HG03354 (cell line): ENCODE measurements around the gene DEPDC5.
A peak's percentile ranks its signal among the peaks of the same experiment; 100 is the strongest.
"Not testable (repeated sequence)": the region's sequence is repeated elsewhere in the genome, so short reads cannot be mapped to it uniquely, and the experiment has no call there.

Source experiments
- ATAC-seq: cut with Tn5 transposase; IDR thresholded peaks from one replicate; pipeline ENCODE4 v1.9.1; 2021; ENCODE audit warnings: mild to moderate bottlenecking; ENCODE audit not compliant: unreplicated experiment, poor library complexity, severe bottlenecking

Gene DEPDC5

DNA sequence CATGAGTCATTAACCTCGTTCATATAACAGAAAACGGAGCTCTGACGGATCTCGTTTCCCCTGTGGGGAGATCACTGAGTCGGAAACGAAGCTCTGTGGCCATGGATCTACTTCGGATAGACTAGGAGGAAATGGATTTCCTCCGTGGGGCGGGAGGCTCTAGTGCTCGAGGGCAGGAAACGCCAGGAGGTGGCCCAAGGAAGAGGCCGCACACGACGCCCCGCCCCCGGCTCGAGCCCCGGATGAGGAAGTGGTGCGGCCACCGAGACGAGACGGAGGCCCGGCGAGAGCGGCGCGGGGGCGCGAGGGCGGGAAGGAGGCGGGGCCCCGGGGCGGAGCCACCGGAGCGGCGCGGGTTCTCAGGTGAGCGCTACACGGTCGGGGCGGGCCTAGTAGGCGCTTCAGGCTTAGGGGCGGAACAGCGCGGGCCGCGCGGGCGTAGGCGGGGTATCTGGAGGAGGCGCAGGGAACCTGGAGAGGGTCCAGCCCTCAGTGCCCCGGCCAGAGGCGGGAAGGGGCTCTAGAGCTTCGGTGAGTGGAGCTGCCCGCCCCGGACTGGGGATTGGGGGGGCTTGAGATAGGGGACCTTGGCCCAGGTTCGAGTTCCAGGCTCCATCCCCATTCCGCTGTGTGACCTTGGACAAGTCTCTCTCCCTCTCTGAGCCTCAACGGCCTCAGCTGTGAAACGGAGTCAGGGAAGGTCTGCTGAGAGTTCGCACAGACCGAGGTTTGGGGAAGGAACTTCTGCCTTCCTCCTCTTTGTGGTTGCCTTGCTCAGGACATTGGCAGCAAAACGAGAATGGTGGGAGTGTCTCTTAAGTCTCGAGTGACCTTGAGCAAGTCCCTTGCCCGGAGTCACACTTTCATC lies at the start of gene DEPDC5:
DEPDC5 (plus strand) TSS at position 386 of the 868 bp plus-strand sequence. CDS start 903 bp downstream, outside the sequence.
- peak; percentile 70 for ATAC-seq

DNA sequence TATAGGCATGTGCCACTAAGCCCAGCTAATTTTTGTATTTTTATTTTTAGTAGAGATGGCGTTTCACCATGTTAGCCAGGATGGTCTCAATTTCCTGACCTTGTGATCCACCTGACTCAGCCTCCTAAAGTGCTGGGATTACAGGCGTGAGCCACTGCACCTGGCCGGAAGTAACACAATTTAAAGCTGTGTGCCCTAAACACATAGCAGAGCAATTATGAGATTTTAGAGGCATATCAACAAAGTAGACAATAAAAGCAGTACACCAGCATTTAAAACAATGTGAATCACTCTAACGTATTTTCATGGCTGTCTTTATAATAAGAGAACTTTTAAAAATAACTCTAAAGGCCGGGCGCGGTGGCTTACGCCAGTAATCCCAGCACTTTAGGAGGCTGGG lies 46.3 kb upstream of the DEPDC5 start:
- no peak for ATAC-seq

DNA sequence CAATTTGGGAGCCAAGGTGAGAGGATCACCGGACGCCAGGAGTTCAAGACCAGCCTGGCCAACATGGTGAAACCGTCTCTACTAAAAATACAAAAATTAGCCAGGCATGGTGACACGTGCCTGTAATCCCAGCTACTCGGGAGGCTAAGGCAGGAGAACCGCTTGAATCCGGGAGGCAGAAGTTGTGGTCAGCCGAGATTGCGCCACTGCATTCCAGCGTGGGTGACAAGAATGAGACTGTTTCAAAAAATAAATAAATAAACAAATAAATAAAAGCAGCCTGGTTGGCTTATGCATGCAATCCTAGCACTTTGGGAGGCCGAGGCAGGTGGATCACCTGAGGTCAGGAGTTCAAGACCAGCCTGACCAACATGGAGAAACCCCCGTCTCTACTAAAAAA lies 42.6 kb upstream of the DEPDC5 start:
- not testable (repeated sequence) for ATAC-seq

DNA sequence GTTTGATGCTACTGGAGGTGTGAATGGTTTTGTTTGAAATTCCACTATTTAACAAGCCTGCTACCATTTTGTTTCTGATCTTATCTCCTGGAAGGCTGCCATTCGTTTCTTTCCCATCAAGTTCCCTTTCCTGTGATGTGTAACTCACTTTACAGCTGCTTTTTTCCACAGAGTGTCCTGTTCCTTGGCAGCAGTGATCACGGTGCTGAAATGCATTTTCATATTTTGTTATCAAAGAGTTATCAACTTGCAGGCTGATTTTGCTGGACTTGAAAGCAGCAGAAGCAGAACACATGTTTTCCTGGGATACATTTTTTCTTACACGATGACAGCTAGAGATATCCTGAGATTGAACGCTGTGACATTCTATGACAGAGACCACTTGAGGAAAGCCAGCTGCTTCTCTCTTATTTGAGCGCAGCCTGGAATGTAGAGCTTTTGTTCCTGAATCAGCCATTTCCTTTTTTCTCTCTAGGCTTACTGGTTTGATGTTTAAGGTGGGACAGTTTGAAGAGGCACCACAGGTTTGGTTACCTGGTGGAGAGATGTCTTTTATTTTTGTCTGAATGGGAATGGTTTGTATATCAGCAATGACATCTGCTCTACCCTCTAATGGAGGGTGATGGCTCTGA lies 38.6 kb upstream of the DEPDC5 start:
- ATAC-seq, result no peak

DNA sequence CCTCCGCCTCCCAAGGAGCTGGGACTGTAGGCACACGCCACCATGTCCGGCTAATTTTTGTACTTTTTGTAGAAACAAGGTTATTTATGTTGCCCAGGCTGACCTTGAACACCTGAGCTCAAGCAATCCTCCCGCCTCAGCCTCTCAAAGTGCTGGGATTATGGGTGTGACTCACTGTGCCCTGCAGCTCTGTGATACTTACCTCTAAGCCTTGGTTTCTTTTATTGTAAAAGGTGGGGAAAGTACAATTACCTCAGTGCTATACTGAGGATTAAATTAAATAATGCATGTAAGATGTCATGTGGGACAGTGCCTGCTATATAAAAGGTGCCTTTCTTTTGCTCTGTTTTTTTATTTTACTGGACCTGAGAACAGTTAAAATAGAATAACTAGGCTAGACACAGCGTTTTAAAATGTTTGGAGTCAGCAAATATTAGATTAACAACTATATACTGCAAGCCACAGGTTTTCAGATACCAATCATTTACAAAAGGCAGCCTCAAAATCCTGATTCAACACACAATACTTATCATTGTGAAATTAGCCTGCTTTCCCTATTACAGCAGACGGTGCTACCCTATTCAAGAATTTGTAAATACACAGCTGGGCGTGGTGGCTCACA lies 33.9 kb upstream of the DEPDC5 start:
- ATAC-seq, result no peak

DNA sequence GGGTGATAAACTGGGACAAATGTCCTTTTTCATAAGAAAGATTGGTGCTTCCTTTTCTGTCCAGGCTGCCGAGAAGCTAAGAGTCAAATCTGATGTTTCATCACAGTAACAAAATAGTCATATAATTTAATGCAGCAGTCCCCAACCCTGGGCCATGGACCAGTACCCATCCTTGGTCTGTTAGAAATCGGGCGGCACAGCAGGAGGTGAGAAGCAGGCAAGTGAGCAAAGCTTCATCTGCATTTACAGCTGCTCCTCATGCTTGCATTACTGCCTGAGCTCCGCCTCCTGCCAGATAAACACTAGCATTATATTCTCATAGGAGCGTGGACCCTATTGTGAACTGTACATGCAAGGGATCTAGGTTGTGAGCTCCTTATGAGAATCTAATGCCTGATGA lies 30.1 kb upstream of the DEPDC5 start:
- no peak for ATAC-seq

DNA sequence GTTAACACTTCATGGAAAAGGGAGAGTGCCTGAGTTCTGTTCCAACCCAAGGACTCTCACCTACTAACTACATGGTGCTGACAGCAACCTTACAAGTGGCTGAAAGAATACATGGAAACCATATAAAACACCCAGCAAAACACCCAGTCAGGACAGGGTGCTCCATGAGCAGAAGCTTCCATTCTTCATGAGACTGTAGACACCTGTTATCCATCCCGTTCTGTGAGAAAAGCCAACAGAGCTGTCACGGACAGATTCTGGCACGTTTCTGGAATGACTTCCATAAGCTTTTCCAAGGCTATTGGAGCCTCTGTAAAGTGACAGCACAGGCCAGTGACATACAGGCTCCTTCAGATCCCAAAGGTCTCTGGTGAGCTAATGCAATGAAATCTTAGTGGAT lies 27.1 kb upstream of the DEPDC5 start:
- no peak for ATAC-seq

DNA sequence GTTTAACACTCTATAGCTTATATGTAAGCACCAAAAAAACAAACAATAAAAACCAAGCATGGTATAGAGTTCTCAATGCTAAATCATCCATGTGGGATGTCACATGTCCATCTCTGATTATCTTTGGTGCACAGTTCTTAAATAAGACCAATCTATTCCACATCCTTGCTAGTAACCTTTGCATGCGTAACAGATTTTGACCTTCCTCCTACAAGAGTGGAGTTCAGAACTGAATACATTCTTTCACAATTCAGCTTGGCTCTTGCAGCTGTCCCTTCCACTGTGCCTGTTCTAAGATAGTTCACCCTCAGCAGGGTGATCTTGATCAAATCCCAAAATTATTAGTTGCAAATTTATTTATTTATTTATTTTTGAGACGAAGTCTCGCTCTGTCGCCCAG lies 25.0 kb upstream of the DEPDC5 start:
- ATAC-seq, result no peak

DNA sequence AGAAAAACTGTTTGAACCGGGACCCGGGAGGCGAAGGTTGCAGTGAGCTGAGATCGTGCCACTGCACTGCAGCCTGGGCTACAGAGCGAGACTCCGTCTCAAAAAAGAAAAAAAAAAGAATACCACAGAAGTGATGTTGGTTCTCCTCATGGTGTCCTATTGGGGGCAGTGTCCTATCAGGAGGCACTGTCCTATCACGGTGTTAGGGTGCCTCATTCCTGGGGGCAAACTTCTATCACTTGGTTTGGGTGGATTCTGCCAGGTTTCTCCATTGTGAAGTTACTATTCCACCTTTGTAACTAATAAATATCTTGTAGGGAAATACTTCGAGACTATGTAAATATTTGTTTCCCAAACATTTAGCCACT lies 23.5 kb upstream of the DEPDC5 start:
- ATAC-seq, result no peak

DNA sequence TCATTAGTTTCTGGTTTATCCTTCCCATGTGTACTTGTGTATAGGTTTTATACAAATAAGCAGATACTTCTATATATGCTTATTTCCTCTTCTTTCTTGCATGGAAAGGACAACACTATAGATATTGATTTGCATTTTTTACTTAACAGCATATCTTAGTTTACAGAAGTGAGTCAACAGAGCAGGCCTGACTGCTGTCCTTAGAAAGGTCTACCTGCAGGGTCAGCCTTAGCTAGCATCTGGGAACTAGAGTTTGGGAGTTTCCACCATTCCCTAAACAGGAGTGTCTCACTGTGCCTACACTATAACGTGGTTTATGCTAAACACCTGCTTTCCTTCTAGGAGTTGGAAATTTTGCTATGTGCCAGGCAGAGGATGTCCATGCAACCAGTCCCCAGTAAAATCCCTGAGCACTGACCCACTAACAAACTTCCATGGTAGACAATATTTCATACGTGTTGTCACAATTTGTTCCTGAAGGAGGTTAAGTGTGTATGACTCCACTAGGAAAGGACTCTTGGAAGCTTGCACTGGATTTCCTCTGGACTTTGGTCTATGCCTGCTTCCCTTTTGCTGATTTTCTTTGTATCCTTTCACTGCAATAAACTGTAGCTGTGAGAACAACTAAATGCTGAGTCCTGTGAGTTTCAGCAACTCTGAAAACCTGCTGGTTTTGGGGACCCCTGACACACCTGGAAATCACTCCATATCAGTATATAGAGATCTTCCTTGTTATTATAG lies 21.6 kb upstream of the DEPDC5 start:
- ATAC-seq, result no peak

DNA sequence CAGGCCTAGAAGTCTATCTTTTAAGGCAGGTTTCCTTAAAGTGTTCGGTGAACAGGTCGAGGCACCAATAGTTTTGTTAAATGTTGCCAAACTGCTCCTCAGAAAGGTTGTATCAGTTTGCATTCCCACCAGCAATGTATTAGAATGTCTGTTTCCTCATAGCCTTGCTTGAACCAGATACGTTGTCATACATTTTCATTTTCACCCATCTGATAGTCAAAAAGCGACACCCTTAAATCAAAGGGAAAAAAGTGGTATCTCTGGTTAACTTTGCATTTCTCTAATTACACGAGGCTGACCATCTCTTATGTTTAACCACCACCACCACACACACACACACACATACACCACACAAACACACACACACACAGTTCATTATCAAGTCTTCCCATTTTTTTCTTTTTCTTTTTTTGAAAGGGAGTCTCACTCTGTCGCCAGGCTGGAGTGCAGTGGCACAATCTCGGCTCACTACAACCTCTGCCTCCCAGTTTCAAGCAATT lies 20.2 kb upstream of the DEPDC5 start:
- no peak for ATAC-seq

DNA sequence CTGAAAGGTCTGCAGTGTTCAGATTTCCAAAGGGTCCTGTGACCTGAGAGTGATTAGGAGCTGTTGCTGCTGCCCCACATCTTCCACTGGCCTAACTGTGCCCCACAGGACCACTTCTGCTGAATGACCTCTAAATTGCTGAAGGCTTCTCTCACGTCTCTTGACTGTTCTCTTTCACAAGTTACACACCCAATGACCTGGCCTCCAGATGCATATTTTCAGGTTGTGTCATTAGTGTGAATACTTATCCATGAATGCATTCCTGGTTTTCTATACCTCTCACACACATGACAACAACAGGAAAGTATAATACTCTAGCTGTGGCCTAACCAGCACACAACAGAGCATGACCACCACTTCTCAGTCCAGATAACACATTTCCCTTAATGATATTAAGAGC lies 19.3 kb upstream of the DEPDC5 start:
- no peak for ATAC-seq

DNA sequence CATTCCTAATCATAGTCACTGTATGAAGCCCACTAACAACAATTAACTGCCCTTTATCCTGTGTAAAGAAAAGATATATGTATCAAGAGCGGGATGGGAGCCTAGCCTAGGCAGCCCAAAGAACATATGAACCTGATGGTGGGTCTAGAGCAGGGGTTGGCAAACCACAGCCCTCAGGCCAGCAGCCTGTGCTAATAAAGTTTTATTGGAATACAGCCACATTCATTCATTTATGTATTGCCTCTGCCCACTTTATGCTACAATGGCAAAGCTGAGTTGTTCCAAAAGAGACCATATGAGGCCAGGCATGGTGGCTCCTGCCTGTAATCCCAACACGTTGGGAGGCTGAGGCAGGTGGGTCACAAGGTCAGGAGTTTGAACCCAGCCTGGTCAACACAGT lies 17.4 kb upstream of the DEPDC5 start:
- ATAC-seq, result no peak

DNA sequence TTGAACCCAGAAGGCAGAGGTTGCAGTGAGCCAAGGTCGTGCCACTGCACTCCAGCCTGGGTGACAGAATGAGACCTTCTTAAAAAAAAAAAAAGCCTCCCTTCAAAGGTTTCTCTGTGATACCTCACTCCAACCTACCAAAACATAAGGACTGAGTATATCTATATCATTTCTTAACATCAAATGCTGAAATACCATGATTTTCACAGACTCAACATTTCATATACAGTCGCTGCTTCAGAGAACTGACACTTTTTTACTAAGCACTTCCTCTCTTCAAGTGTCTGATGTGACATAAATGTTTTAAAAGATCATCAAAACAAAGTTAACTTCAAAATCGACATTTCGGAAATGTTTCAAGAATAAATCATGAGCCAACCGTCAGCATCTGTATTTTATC lies 15.9 kb upstream of the DEPDC5 start:
- no peak for ATAC-seq

DNA sequence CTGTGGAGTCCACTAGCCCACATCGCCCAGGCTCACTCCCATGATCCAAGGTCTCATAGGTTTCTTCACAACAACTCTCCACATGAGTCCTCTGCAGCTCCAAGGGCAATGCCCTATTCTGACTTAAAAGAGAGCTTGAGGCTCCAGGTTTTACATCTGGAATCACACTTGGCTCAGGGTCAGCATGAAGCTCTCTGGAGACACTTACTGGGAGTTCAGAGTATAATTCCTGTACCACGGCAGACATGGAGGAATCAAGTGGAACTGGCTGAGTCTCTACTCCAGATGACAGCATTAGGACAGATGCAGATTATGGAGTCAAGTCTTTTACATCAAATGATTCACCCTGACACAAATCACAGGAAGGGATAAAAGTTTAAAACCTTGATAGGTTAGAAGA lies 15.3 kb upstream of the DEPDC5 start:
- ATAC-seq, result no peak

DNA sequence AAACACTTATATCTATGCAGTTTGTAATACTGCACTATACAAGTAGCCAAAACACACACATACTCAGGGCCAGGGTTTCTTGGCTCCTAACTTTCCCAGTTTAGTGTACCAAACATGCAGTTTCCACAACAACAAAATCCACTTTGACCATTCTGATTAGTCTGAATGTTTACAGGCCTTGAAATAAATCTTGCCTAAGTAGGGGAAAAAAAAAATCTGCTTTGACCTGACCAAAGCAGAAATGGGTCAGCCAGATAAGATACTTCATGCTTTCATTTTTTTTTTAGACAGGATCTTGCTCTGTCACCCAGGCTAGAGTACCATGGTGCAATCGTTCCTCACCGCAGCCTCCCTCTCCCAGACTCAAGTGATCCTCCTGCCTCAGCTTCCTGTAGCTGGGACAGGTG lies 14.0 kb upstream of the DEPDC5 start:
- ATAC-seq, result no peak

DNA sequence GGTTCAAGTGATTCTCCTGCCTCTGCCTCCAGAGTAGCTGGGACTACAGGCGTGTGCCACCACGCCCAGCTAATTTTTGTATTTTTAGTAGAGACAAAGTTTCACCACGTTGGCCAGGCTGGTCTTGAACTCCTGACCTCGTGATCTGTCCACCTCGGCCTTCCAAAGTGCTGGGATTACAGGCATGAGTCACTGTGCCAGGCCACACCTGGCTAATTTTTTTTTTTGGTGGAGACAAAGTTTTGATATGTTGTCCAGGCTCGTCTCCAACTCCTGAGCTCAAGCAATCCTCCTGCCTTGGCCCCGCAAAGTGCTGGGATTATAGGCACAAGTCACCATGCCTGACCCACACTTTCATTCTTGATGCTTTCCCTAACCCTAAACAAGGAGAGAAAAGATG lies 13.5 kb upstream of the DEPDC5 start:
- not testable (repeated sequence) for ATAC-seq

DNA sequence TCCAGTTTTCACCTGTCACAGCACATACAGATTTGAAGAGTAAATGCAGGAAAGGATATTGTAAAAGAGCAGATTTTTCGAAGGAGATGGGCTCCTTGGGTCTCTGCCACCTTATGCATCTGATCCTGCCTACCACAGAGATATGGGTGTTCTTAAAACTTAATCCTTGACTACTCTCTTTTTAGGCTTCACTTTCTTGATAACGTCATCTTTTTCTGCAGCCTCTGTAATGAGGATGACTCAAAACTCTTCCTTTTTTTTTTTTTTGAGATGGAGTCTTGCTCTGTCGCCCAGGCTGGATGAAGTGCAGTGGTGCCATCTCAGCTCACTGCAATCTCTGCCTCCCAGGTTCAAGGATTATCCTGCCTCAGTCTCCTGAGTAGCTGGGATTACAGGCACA lies 11.7 kb upstream of the DEPDC5 start:
- no peak for ATAC-seq

DNA sequence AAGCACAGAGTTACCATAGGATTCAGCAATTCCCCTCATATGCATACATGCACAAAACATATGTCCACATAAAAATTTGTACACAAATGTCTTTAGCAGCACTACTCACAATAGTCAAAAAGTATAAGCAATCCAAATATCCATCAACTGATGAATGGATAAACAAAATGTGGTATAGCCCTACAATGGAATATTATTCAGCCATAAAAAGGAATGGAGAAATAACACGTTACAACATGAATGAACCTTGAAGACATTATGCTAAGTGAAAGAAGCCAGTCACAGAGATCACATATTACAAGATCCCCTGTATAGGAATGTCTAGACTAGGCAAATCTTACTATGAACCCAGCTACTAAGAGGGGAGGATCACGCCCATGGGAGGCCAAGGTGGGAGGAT lies 11.1 kb upstream of the DEPDC5 start:
- no peak for ATAC-seq

DNA sequence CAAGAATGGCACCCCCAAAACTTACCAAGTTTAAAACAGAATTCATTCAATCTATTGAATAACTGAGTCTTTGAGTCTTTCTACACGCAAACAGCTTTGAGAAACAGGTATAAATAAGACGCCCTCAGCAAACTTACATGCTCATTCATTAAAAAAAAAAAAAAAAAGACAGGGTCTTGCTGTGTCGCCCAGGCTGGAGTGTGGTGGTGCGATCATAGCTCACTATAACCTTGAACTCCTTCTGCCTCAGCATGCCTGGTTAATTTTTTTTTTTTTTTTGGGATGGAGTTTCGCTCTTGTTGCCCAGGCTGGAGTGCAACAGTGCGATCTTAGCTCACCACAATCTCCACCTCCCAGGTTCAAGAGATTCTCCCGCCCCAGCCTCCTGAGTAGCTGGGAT lies 9.9 kb upstream of the DEPDC5 start:
- no peak for ATAC-seq
